CD4-positive, alpha-beta memory T cell (primary cell): ENCODE data around the gene FERMT3. TPM values are rescaled to one million over a fixed set of nuclear protein-coding genes. Genes with fewer than 3 reads are reported as not detected.
A peak's percentile ranks its signal among the peaks of the same experiment; 100 is the strongest.

Experiments
- CTCF ChIA-PET: fragments of 350-600 bp; sonication (Branson Sonifier 250); formaldehyde crosslinking; loops from one replicate; lab custom pipeline; 2021; ENCODE audit warnings: inconsistent platforms; ENCODE audit not compliant: partially characterized antibody; lab: Charles Lee
- POLR2A ChIA-PET: fragments of 350-600 bp; sonication (Branson Sonifier 250); formaldehyde crosslinking; loops from one replicate; lab custom pipeline; 2021; ENCODE audit not compliant: partially characterized antibody; lab: Charles Lee
- DNase-seq, 5 donors: peaks; one replicate each; pipeline versions ENCODE4 v3.0.0 to v3.0.0-alpha.2; 2020 to 2022; ENCODE audit warnings: mixed read lengths in 1 of 5
- H3K27ac ChIP-seq: one replicate; pipeline ENCODE4 v1.7.0; 2013; ENCODE audit warnings: low read depth, low read length
- H3K27me3 ChIP-seq: 2 replicates; pipeline ENCODE4 v1.7.0; 2013; ENCODE audit warnings: mild to moderate bottlenecking, low read length, moderate library complexity; ENCODE audit not compliant: insufficient read depth
- H3K36me3 ChIP-seq: 2 replicates; pipeline ENCODE4 v1.7.0; 2013; ENCODE audit warnings: mild to moderate bottlenecking, low read length, moderate library complexity; ENCODE audit not compliant: insufficient read depth
- H3K4me1 ChIP-seq: 2 replicates; pipeline ENCODE4 v1.7.0; 2013; ENCODE audit warnings: mild to moderate bottlenecking, low read length, moderate library complexity; ENCODE audit not compliant: insufficient read depth
- H3K4me3 ChIP-seq, 2 donors: one replicate each; pipeline ENCODE4 v1.7.0; 2013; ENCODE audit warnings: low read length in 2 of 2, mild to moderate bottlenecking in 1 of 2
- H3K9me3 ChIP-seq, 2 donors: one replicate each; pipeline ENCODE4 v1.7.0; 2013; ENCODE audit warnings: low read length in 2 of 2, control low read depth in 1 of 2; ENCODE audit not compliant: control insufficient read depth in 1 of 2
- H3K27ac Mint-ChIP-seq, 7 donors: one replicate each; pipeline ENCODE4 v1.8.0; 2020 to 2021; ENCODE audit warnings: mixed read lengths in 7 of 7, mild to moderate bottlenecking in 6 of 7, inconsistent platforms in 3 of 7, moderate library complexity in 3 of 7
- H3K27me3 Mint-ChIP-seq, 2 donors: one replicate each; pipeline ENCODE4 v1.8.0; 2020 to 2021; ENCODE audit warnings: mixed read lengths in 2 of 2
- H3K36me3 Mint-ChIP-seq, 2 donors: one replicate each; pipeline ENCODE4 v1.8.0; 2020 to 2021; ENCODE audit warnings: mixed read lengths in 2 of 2, inconsistent platforms in 1 of 2, mild to moderate bottlenecking in 1 of 2
- H3K4me1 Mint-ChIP-seq, 4 donors: one replicate each; pipeline ENCODE4 v1.8.0; 2020 to 2021; ENCODE audit warnings: mixed read lengths in 4 of 4, mild to moderate bottlenecking in 1 of 4
- H3K4me3 Mint-ChIP-seq, 8 donors: one replicate each; pipeline ENCODE4 v1.8.0; 2020 to 2021; ENCODE audit warnings: mixed read lengths in 8 of 8, mild to moderate bottlenecking in 7 of 8, moderate library complexity in 6 of 8, inconsistent platforms in 3 of 8
- H3K9me3 Mint-ChIP-seq, 8 donors: one replicate each; pipeline ENCODE4 v1.8.0; 2020 to 2021; ENCODE audit warnings: mixed read lengths in 8 of 8, mild to moderate bottlenecking in 5 of 8, inconsistent platforms in 3 of 8, moderate library complexity in 1 of 8
- intact Hi-C: fragments of 100-400 bp; cut with micrococcal nuclease; formaldehyde crosslinking; loops from one replicate; pipeline ENCODE4 v1.15.1; 2023
- polyA plus RNA-seq, 2 donors: library from polyadenylated mRNA; unstranded; fragments of 300-500 nt; fragmentation: Illumina TruSeq; gene quantifications; one replicate each; pipeline ENCODE4 v1.2.3, GENCODE V29; 2021
- total RNA-seq, 2 experiments: library from RNA; stranded (reverse); gene quantifications; one replicate each; pipeline ENCODE4 v1.2.3, GENCODE V29; 2021

The FERMT3 gene
- total and polyA plus RNA-seq, 4 experiments from 2014 or later = 149 to 202 (median 175) TPM

GRCh38 chr11:64265176-64266160 is 58.9 kb downstream of the FERMT3 start:
- Histone ChIP-seq H3K4me1 (peaks cover 15% of the 10 kb centered on the region), H3K9me3 (no peaks in the 10 kb centered on the region), H3K36me3 (no peaks in the 10 kb centered on the region), H3K4me3 (no peak overlapping the region), H3K27me3 (no peaks in the 10 kb centered on the region), H3K27ac (no peak overlapping the region)
- Mint-ChIP-seq H3K27me3 (peaks cover 0 to 4% of the 10 kb centered on the region in 2 donors), H3K4me3 (no peak overlapping the region), H3K4me1 (peaks cover 7 to 24% (median 15%) of the 10 kb centered on the region in 4 donors), H3K9me3 (peaks cover 0 to 3% (median 0%) of the 10 kb centered on the region in 8 donors), H3K27ac (no peak overlapping the region), H3K36me3 (peaks cover 0 to 15% of the 10 kb centered on the region in 2 donors)
- DNase-seq = no peak
- ChIA-PET CTCF (interaction anchor here (0.8 to 3.6 kb wide), 4 partner anchors 14 to 66 kb away, joined by 3 to 16 read pairs (median 6); partner anchors contain the start of gene PLCB3), POLR2A (interaction anchor here (1.0 to 1.9 kb wide), 5 partner anchors 19 to 60 kb away, joined by 3 to 8 read pairs (median 4); partner anchors contain the start of genes BAD, FERMT3, NUDT22 and PPP1R14B)
- intact Hi-C loops = no loop called here

GRCh38 chr11:64266339-64266738 is 59.8 kb downstream of the FERMT3 start:
- intact Hi-C loops = no loop called here
- Histone ChIP-seq H3K9me3 (no peaks in the 10 kb centered on the region), H3K27me3 (no peaks in the 10 kb centered on the region), H3K4me3 (no peak overlapping the region), H3K36me3 (no peaks in the 10 kb centered on the region), H3K4me1 (peaks cover 15% of the 10 kb centered on the region), H3K27ac (no peak overlapping the region)
- Mint-ChIP-seq H3K36me3 (peaks cover 0 to 17% of the 10 kb centered on the region in 2 donors), H3K27ac (no peak overlapping the region), H3K27me3 (peaks cover 0 to 4% of the 10 kb centered on the region in 2 donors), H3K4me3 (peak overlapping the region in 1 of 8 donors; percentile 57), H3K4me1 (peaks cover 7 to 29% (median 15%) of the 10 kb centered on the region in 4 donors), H3K9me3 (peaks cover 0 to 12% (median 0%) of the 10 kb centered on the region in 8 donors)
- ChIA-PET POLR2A (interaction anchor here (6.8 to 6.9 kb wide), 2 partner anchors 18 to 20 kb away, joined by 233 to 289 read pairs; partner anchors contain the start of genes BAD, FKBP2, GPR137 and PLCB3), CTCF (interaction anchor here (5.7 to 6.5 kb wide), 2 partner anchors 15 to 60 kb away, joined by 43 to 83 read pairs; partner anchors contain the start of genes FERMT3 and PLCB3)
- no peak for DNase-seq

GRCh38 chr11:64267207-64267945 is 60.9 kb downstream of the FERMT3 start:
- Mint-ChIP-seq H3K27ac (peak overlapping the region in 5 of 7 donors; percentile 61 to 100 (median 86)), H3K4me3 (peak overlapping the region in 2 of 8 donors; percentile 44 to 59), H3K9me3 (peaks cover 0 to 13% (median 0%) of the 10 kb centered on the region in 8 donors), H3K4me1 (peaks cover 9 to 36% (median 19%) of the 10 kb centered on the region in 4 donors), H3K36me3 (peaks cover 0 to 22% of the 10 kb centered on the region in 2 donors), H3K27me3 (peaks cover 0 to 4% of the 10 kb centered on the region in 2 donors)
- peak overlapping the region; percentile 93 for H3K27ac ChIP-seq
- CTCF ChIA-PET = interaction anchor here (0.8 to 6.5 kb wide), 6 partner anchors 14 to 61 kb away, joined by 3 to 92 read pairs (median 25); partner anchors contain the start of genes CATSPERZ, ESRRA, FERMT3 and FKBP2
- no peak overlapping the region for H3K4me3 ChIP-seq
- H3K9me3 ChIP-seq = no peaks in the 10 kb centered on the region
- no peaks in the 10 kb centered on the region for H3K27me3 ChIP-seq
- intact Hi-C loops = no loop called here
- DNase-seq = no peak
- H3K4me1 ChIP-seq = peaks cover 20% of the 10 kb centered on the region
- POLR2A ChIA-PET = interaction anchor here (0.6 to 6.9 kb wide), 7 partner anchors 13 to 82 kb away, joined by 3 to 289 read pairs (median 128); partner anchors contain the start of genes BAD, CATSPERZ, ESRRA and FERMT3
- H3K36me3 ChIP-seq = no peaks in the 10 kb centered on the region

- Mint-ChIP-seq H3K9me3 (peaks cover 0 to 13% (median 0%) of the 10 kb centered on the region in 8 donors), H3K36me3 (peaks cover 0 to 20% of the 10 kb centered on the region in 2 donors), H3K4me1 (peaks cover 9 to 36% (median 19%) of the 10 kb centered on the region in 4 donors), H3K4me3 (peak overlapping the region; percentile 92 to 100 (median 96)), H3K27ac (peak overlapping the region; percentile 95 to 100 (median 98)), H3K27me3 (peaks cover 0 to 4% of the 10 kb centered on the region in 2 donors)
- DNase-seq = no peak
- H3K27ac ChIP-seq = peak overlapping the region; percentile 93
- ChIA-PET POLR2A (interaction anchor here (0.7 to 6.9 kb wide), 19 partner anchors 10 to 598 kb away, joined by 3 to 289 read pairs (median 6); partner anchors contain the start of genes BAD, CATSPERZ, CCDC88B and COX8A), CTCF (interaction anchor here (0.8 to 6.5 kb wide), 9 partner anchors 13 to 62 kb away, joined by 3 to 92 read pairs (median 7); partner anchors contain the start of genes BAD, CATSPERZ, ESRRA and FERMT3)
- H3K9me3 ChIP-seq = no peaks in the 10 kb centered on the region
- H3K4me3 ChIP-seq = peak overlapping the region; percentile 93 to 98
- no peaks in the 10 kb centered on the region for H3K27me3 ChIP-seq
- no peaks in the 10 kb centered on the region for H3K36me3 ChIP-seq
- intact Hi-C loops = no loop called here
- peaks cover 20% of the 10 kb centered on the region for H3K4me1 ChIP-seq
Observed at GRCh38 chr11:64268025-64268892, 61.7 kb downstream of the FERMT3 start.

- H3K27ac Mint-ChIP-seq = peak overlapping the region; percentile 95 to 100 (median 98)
- Histone ChIP-seq H3K27me3 (no peaks in the 10 kb centered on the region), H3K9me3 (no peaks in the 10 kb centered on the region), H3K4me3 (peak overlapping the region; percentile 93 to 98), H3K27ac (peak overlapping the region; percentile 93), H3K36me3 (no peaks in the 10 kb centered on the region), H3K4me1 (peaks cover 20% of the 10 kb centered on the region)
- peak in 1 of 5 donors; percentile 37 for DNase-seq
- peaks cover 0 to 4% of the 10 kb centered on the region in 2 donors for H3K27me3 Mint-ChIP-seq
- peaks cover 0 to 13% (median 0%) of the 10 kb centered on the region in 8 donors for H3K9me3 Mint-ChIP-seq
- H3K4me3 Mint-ChIP-seq = peak overlapping the region; percentile 92 to 100 (median 96)
- intact Hi-C loops = loop anchor here (1.0 kb wide), 3 partner anchors 18 to 65 kb away; partner anchors contain the start of gene PLCB3
- CTCF ChIA-PET = interaction anchor here (1.0 to 6.5 kb wide), 7 partner anchors 14 to 63 kb away, joined by 3 to 92 read pairs (median 7); partner anchors contain the start of genes BAD, CATSPERZ, ESRRA and FERMT3
- peaks cover 9 to 36% (median 19%) of the 10 kb centered on the region in 4 donors for H3K4me1 Mint-ChIP-seq
- POLR2A ChIA-PET = interaction anchor here (0.7 to 6.9 kb wide), 24 partner anchors 8 to 1428 kb away, joined by 3 to 289 read pairs (median 6); partner anchors contain the start of genes BAD, CATSPERZ, CCDC88B and COX8A
- peaks cover 0 to 20% of the 10 kb centered on the region in 2 donors for H3K36me3 Mint-ChIP-seq
Observed at GRCh38 chr11:64268893-64269539, 62.5 kb downstream of the FERMT3 start.
